ENCODE data around the gene TRAF3IP1.
"Not testable (repeated sequence)": the region's sequence is repeated elsewhere in the genome, so short reads cannot be mapped to it uniquely, and the experiment has no call there.

Gene TRAF3IP1

GRCh38 chr2:238310721-238311120 is 9.6 kb upstream of the TRAF3IP1 start:
- DNase-seq: not testable (repeated sequence)

DNA sequence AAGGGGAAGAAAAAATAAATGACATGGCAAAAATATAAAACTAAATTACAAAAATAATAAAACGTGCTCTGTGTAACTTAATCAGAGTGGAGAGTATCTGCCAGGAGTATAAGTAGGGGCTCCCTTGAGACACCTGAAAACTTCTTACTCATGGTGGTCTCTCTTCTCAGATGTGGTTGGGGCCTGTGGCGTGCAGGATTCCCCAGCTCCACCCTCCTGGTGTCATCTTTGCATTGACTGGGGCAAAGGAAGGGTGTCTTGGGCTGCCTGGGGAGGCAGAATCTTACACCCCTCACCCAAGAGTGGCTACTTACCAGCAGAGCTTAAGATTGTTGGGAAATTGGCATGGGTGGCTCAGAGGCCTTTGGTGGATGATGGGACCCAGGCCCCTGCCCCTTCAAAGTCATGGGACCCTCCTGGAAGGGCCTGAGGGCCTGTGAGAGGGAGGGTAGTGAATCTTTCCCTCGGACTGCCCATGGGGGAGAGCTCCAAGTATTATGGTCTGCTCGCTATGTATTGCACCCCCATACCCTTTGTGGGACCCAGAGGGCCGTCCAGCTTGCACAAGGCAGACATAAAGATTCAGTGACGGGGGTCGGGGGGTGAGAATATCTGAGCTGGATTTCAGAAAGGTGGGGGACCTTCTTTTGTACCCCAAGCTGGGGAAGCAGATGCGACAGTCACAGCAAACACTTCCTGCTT is 6.9 kb upstream of the TRAF3IP1 start:
- no peak for DNase-seq

- no peak for DNase-seq
Observed at GRCh38 chr2:238313991-238314350, 6.3 kb upstream of the TRAF3IP1 start.

GRCh38 chr2:238314576-238314975 is 5.7 kb upstream of the TRAF3IP1 start:
- no peak for DNase-seq

DNA sequence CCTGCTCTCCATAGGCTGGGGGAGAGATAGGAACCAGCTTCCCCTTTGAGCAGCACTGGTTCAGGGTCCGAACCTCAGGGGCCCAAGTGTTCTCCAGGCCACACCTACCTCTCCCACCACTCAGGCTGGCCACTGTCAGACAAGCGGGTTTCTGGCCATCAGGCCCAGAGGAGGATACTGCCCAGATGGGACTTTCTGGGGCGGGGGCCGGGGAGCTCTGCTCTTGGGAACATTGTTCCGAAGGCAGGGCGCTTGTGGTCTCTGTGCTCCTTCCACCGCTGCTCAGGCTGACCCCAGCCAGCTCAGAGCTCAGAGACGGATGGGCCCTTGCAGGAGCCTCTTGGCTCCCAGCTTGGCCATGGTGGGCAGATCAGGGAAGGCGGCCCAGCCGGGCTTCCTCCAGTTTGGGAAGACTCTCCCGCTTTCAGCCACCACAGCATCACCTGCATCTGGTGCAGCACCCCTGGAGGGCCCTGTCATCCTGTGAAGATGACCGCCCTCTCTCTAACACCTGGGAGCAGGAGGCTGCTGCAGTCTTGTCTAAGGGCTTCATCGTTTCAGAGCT is 5.2 kb upstream of the TRAF3IP1 start:
- no peak for DNase-seq

DNA sequence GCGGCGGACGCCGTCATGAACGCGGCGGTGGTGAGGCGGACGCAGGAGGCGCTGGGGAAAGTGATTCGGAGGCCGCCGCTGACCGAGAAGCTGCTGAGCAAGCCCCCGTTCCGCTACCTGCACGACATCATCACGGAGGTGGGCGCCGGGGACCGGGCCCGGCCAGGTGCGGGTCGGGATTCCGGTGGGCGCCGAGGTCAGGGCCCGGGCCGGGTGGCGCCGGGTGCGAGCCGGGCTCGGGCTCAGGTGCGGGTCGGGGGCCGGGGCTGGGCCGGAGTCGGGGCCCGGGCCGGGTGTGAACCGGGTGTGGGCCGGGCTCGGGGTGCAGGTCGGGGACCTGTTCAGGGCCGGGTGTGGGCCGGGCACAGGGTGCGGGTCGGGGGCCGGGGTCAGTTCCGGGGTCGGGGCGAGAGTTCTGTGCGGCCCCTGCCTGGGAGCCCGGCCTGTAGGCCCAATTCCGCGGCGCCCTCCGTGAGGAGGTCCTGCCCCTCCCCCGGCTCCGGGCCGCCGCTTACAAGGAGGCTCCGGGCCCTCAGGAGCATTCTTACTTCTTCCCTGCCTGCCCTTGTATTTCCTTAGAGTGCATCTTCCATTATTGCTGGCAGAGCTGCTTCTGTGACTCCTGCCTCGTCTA is 447 bp downstream of the TRAF3IP1 start:
- no peak for DNase-seq

DNA sequence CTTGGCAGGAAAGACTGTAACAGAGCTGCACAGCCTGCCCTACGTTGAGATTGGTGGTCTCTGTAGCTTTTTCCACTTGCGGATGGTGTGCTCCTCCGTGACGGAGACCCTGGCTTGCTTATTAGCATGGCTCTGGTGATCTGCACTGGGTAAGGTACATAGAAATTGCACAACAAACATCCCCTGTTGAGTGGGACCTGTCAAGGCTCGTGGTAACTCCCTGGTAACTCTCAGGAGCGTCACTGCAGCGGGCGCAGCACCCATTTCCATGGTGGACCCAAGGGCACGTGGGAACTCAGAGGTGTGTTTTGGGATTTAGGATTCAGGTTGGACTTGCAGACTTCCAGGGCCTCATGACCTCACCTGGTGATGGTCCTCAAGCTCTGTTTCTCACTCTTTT is 1.1 kb downstream of the TRAF3IP1 start:
- DNase-seq: no peak

GRCh38 chr2:238322001-238322411 is 1.7 kb downstream of the TRAF3IP1 start:
- no peak for DNase-seq

- not testable (repeated sequence) for DNase-seq
Observed at GRCh38 chr2:238324248-238324647, 3.9 kb downstream of the TRAF3IP1 start.

- no peak for DNase-seq
Observed at GRCh38 chr2:238325694-238326093, 5.4 kb downstream of the TRAF3IP1 start.

- no peak for DNase-seq
Observed at GRCh38 chr2:238326801-238327365, 6.6 kb downstream of the TRAF3IP1 start.

DNA sequence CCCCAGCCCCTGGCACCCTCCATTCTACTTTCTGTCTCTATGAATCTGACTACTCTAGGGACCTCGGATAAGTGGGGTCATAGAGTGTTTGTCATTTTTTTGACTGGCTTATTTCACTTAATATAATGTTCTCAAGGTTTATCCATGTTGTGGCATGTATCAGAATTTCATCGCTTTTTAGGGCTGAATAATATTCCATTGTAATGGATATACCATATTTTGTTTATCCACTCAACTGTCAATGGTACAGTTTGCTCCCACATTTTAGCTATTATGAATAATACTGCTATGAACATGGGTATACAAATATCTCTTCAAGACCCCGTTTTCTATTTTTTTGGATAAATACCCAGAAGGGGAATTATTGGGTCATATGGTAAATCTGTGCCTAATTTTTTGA is 7.4 kb downstream of the TRAF3IP1 start:
- no peak for DNase-seq

DNA sequence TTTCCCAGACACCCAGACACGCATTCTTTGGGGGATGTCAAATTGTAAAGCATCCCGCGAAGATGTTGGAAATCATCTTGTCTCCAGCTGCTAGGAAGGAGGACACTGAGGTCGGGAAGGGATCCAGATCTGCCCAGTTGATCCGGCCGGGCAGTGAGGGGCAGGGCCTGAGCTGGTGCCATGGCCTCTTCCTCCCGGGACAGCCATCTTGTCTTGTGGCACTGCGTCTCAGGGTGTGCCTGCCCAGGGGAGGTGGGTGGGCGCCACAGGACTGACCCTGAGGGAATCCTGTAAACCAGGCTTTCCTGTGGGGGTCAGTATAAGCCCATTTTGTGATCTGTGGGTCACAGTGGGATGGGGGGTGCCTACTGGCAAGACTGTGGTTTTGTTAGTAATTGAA is 10.1 kb downstream of the TRAF3IP1 start:
- no peak for DNase-seq

DNA sequence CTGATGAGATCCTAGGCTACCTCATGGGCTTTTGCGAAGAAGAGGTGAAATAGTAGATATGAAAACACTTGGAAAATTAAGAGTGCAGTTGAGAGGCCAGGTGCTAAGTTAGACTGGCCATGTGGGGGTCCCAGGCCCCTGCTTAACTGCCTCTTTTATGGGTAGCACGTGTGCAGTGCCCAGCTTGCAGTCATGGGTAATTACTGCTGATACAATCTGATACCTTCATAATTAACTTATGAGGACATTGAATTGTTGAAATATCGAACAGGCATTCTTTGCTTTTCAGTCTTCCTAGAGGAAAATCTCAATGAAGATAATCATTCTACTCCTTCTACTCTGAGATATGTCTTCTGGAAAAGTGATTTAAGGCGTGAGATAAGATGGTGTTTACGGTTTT is 11.6 kb downstream of the TRAF3IP1 start:
- DNase-seq: no peak

DNA sequence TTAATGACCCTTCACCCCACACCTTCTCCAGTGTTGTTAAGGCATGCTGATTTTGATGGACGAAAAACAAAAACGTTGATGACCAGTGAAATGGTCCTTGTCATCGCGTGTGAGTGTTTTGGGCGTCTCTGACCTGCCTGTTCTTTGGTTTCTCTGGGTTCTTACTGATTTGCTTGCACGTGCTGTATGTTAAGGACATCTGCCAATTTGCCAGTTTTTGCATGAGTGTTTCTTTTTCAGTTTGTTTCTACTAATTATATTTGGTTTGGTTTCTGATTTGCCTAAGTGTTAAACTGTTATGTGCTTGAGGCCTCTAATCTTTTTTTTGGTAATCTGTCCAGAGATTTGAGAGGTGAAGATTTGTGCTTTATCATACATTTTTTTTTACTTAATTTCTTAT is 14.6 kb downstream of the TRAF3IP1 start:
- DNase-seq: no peak

- not testable (repeated sequence) for DNase-seq
Observed at GRCh38 chr2:238335591-238335990, 15.3 kb downstream of the TRAF3IP1 start.

DNA sequence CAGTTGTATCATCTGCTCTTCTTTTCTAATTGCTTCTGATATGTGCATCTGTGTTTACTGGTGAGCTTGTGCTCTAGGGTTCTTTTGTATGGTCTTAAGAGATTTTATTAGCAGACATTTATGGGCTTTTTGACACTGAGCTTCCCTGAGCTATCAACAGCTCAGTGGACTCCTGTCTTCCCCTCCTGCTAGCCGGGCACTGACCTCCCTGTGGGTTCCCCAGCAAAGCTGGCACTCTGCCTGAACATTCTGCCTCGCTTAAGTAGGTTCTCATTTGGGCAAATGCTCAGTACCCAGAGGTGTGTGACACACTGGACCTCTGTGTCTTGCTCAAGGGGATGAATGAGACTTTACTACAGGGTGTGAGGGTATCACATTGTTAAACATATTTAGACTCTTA is 15.8 kb downstream of the TRAF3IP1 start:
- DNase-seq: no peak

- no peak for DNase-seq
Observed at GRCh38 chr2:238336793-238337444, 16.6 kb downstream of the TRAF3IP1 start.

- no peak for DNase-seq
Observed at GRCh38 chr2:238337846-238338245, 17.5 kb downstream of the TRAF3IP1 start.

- DNase-seq: no peak
Observed at GRCh38 chr2:238338710-238339394, 18.5 kb downstream of the TRAF3IP1 start.

DNA sequence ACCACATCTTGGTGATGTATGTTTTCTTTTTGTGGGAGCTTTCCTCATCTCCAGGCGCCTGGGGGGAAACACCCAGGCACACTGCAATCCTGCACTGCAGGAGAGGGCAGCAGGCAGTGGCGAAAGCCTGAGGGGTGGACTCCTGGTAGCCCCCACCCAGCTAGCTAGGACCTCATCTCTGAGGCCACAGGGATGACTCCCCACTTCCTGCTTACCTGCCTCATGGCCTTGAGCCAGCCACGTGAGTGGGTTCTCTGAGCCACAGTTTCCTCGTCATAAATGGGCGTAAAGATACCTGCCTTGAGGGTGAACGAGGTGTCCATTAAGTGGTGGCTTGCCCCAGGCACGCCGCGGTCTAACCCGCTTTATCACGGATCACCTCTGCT is 19.1 kb downstream of the TRAF3IP1 start:
- no peak for DNase-seq

DNA sequence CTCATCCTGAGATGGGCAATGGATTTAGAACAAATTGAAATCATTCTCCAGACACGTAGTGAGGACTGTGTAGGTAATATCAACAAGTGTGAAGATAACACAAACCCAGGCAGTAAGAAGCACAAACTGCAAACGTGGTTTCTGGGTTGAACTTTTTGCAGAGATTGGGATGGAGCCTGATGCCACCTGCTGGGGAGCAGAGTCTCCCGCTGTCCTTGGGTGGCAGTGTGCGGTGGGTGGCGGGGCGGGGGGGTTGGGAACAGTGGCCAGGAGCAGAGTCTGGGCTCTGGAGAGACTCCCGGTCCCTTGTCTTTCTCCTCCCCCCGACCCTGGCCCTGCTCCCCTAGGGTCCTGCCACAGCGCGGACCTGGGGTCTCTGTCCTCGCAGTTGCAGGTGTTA is 19.5 kb downstream of the TRAF3IP1 start:
- no peak for DNase-seq

- DNase-seq: no peak
Observed at GRCh38 chr2:238341536-238341935, 21.2 kb downstream of the TRAF3IP1 start.

Data from NCI-H1694 treated with DMSO at 0.1 percent for 48 hours (cell line).